A549 (cell line): Measurements from ENCODE around the gene ZGPAT. TPM values are rescaled to one million over a fixed set of nuclear protein-coding genes. Genes with fewer than 3 reads are reported as not detected.
A peak's percentile ranks its signal among the peaks of the same experiment; 100 is the strongest.

Experiments
- ATAC-seq, 2 experiments: fragments of 200-7000 bp in 1 of 2; fragments of >200 bp in 1 of 2; cut with Nextera tagmentation in 1 of 2; cut with Tn5 transposase in 1 of 2; 3 replicates each; pipeline versions ENCODE4 v1.8.0 to v1.9.1; 2018 to 2020; ENCODE audit warnings: mild to moderate bottlenecking in 1 of 2, moderate library complexity in 1 of 2
- CTCF ChIA-PET: fragments of 300-600 bp; sonication (Branson Sonifier 250); formaldehyde crosslinking; extraction: SDS; loops from one replicate; lab custom pipeline; 2021; ENCODE audit warnings: antibody characterized with exemption, inconsistent platforms; lab: Yijun Ruan, JAX
- POLR2A ChIA-PET: fragments of 350-600 bp; formaldehyde crosslinking; extraction: SDS; loops from one replicate; lab custom pipeline; 2021; ENCODE audit warnings: antibody characterized with exemption, inconsistent platforms; lab: Yijun Ruan, JAX
- DNase-seq, 2 experiments: peaks; one replicate each; pipeline versions ENCODE4 v3.0.0 to v3.0.0-alpha.2; 2011 to 2016; ENCODE audit warnings: low read depth in 1 of 2, low spot score in 1 of 2
- FAIRE-seq: peaks from 2 replicates; lab custom pipeline; 2011; peaks lifted over from hg19 to GRCh38; lab: Jason Lieb, UNC
- H3K27ac ChIP-seq, 2 experiments: fragments of >200 bp; sonication (Bioruptor Twin); formaldehyde crosslinking; 3 replicates each; pipeline ENCODE4 v1.5.1; 2016 to 2017
- H3K4me1 ChIP-seq: fragments of >200 bp; sonication (Bioruptor Twin); formaldehyde crosslinking; 3 replicates; pipeline ENCODE4 v1.6.1; 2016
- H3K4me2 ChIP-seq: fragments of >200 bp; sonication (Bioruptor Twin); formaldehyde crosslinking; 3 replicates; pipeline ENCODE4 v1.6.1; 2016
- H3K4me3 ChIP-seq: fragments of >200 bp; sonication (Bioruptor Twin); formaldehyde crosslinking; 3 replicates; pipeline ENCODE4 v1.5.1; 2016
- H3K9me3 ChIP-seq: fragments of >200 bp; sonication (Bioruptor Twin); formaldehyde crosslinking; 3 replicates; pipeline ENCODE4 v1.6.1; 2016
- CBX2 ChIP-seq: fragments of 200-600 bp; sonication (generic); IDR thresholded peaks from 2 replicates; pipeline ENCODE4 v1.6.1; 2016; ENCODE audit warnings: low read depth, mild to moderate bottlenecking, borderline replicate concordance
- CHD4 ChIP-seq: fragments of 200-600 bp; sonication (generic); IDR thresholded peaks from 2 replicates; pipeline ENCODE4 v1.6.1; 2016; ENCODE audit warnings: antibody characterized with exemption, mild to moderate bottlenecking, borderline replicate concordance
- EHMT2 ChIP-seq: fragments of 200-600 bp; sonication (generic); IDR thresholded peaks from 2 replicates; pipeline ENCODE4 v1.6.1; 2016; ENCODE audit warnings: antibody characterized with exemption, low read depth, mild to moderate bottlenecking, moderate library complexity
- ELK1 ChIP-seq: fragments of 150-350 bp; IDR thresholded peaks from 2 replicates; pipeline ENCODE4 v1.6.1; 2014; ENCODE audit warnings: low read depth, mild to moderate bottlenecking, low read length
- FOSB ChIP-seq: fragments of 250-450 bp; sonication (Bioruptor Pico); IDR thresholded peaks from 2 replicates; pipeline ENCODE4 v1.5.0; 2020; ENCODE audit warnings: mild to moderate bottlenecking, moderate library complexity
- GATA3 ChIP-seq: IDR thresholded peaks from 2 replicates; pipeline ENCODE4 v1.6.1; 2012; ENCODE audit warnings: borderline replicate concordance
- HOXA7 ChIP-seq: fragments of 250-450 bp; sonication (Bioruptor Pico); IDR thresholded peaks from 2 replicates; pipeline ENCODE4 v1.5.0; 2020; ENCODE audit warnings: mild to moderate bottlenecking, moderate library complexity
- HOXB13 ChIP-seq: fragments of 250-450 bp; sonication (Bioruptor Pico); IDR thresholded peaks from 2 replicates; pipeline ENCODE4 v1.5.0; 2020; ENCODE audit warnings: low read depth, mild to moderate bottlenecking, moderate library complexity
- JUN ChIP-seq, 2 experiments: fragments of >200 bp; sonication (Bioruptor Twin); formaldehyde crosslinking; IDR thresholded peaks; 2 replicates in 1 of 2; 3 replicates in 1 of 2; pipeline ENCODE4 v1.6.1; 2016 to 2017
- JUNB ChIP-seq: fragments of >200 bp; sonication (Bioruptor Twin); formaldehyde crosslinking; IDR thresholded peaks from 2 replicates; pipeline ENCODE4 v1.6.1; 2016
- KDM1A ChIP-seq: fragments of 200-600 bp; sonication (generic); IDR thresholded peaks from 2 replicates; pipeline ENCODE4 v1.6.1; 2016; ENCODE audit warnings: low read depth, mild to moderate bottlenecking
- MYC ChIP-seq: IDR thresholded peaks from 2 replicates; pipeline ENCODE4 v1.6.1; 2012; ENCODE audit warnings: mild to moderate bottlenecking, inconsistent platforms, low read length, improper control_type of control experiment, borderline replicate concordance
- NFE2L2 ChIP-seq: fragments of 150-350 bp; conservative IDR thresholded peaks from 2 replicates; pipeline ENCODE4 v1.6.1; 2014; ENCODE audit warnings: low read length
- NPAS2 ChIP-seq: fragments of 250-450 bp; sonication (Bioruptor Pico); IDR thresholded peaks from 2 replicates; pipeline ENCODE4 v1.8.0; 2022; ENCODE audit warnings: mild to moderate bottlenecking, moderate library complexity, borderline replicate concordance
- RAD21 ChIP-seq, 2 experiments: fragments of >200 bp in 1 of 2; sonication (Bioruptor Twin) in 1 of 2; formaldehyde crosslinking in 1 of 2; IDR thresholded peaks in 1 of 2; conservative IDR thresholded peaks in 1 of 2; 2 replicates in 1 of 2; 3 replicates in 1 of 2; pipeline ENCODE4 v1.6.1; 2012 to 2018; ENCODE audit warnings: inconsistent platforms in 1 of 2
- RFX5 ChIP-seq: fragments of 450-650 bp; IDR thresholded peaks from 2 replicates; pipeline ENCODE4 v1.7.1; 2014; ENCODE audit warnings: antibody characterized with exemption, mild to moderate bottlenecking, moderate library complexity
- TFCP2L1 ChIP-seq: fragments of 250-450 bp; sonication (Bioruptor Pico); IDR thresholded peaks from 2 replicates; pipeline ENCODE4 v1.5.0; 2021; ENCODE audit warnings: mild to moderate bottlenecking
- USF2 ChIP-seq: fragments of 450-650 bp; IDR thresholded peaks from 2 replicates; pipeline ENCODE4 v1.6.1; 2014; ENCODE audit warnings: antibody characterized with exemption
- ZC3H11A ChIP-seq: fragments of 450-650 bp; IDR thresholded peaks from 2 replicates; pipeline ENCODE4 v1.6.1; 2014; ENCODE audit warnings: antibody characterized with exemption, mild to moderate bottlenecking
- ZFP36 ChIP-seq: fragments of 450-650 bp; IDR thresholded peaks from 2 replicates; pipeline ENCODE4 v1.6.1; 2014; ENCODE audit warnings: borderline replicate concordance; ENCODE audit not compliant: partially characterized antibody
- ZSCAN20 ChIP-seq: fragments of 250-450 bp; sonication (Bioruptor Pico); IDR thresholded peaks from 2 replicates; pipeline ENCODE4 v1.8.0; 2022; ENCODE audit warnings: mild to moderate bottlenecking, moderate library complexity
- WGBS: methylation state at CpG from one replicate; pipeline ENCODE4 v1.1.6; 2017; ENCODE audit errors: missing lambda C conversion rate; 5-methylcytosine and 5-hydroxymethylcytosine counted together
- polyA plus RNA-seq, 4 experiments: library from polyadenylated mRNA; depleted of rRNA in 3 of 4; stranded (reverse); fragments of >200 nt; fragmentation: RNase III in 1 of 4; extraction: RNeasy Plus Mini Kit Qiagen cat#74134 plus additional on column Dnase treatment in 1 of 4; gene quantifications; 2 replicates in 3 of 4; 3 replicates in 1 of 4; pipeline ENCODE4 v1.2.3, GENCODE V29; 2011 to 2017
- TF ChIP-seq, protein P1 (sequence below): fragments of 200-600 bp; sonication (generic); IDR thresholded peaks from 2 replicates; pipeline ENCODE4 v1.6.1; 2016; ENCODE audit warnings: antibody characterized with exemption, mild to moderate bottlenecking, moderate library complexity
- TF ChIP-seq, protein P2 (sequence below): fragments of 250-450 bp; sonication (Bioruptor Pico); IDR thresholded peaks from 2 replicates; pipeline ENCODE4 v1.5.0; 2020; ENCODE audit warnings: low read depth, mild to moderate bottlenecking, moderate library complexity

Gene ZGPAT
- polyA plus RNA-seq, 2 of the 4 experiments (the other 2 are of a cell fraction): 9.5 to 23.9 TPM

GRCh38 chr20:63765902-63766301 lies 58.1 kb downstream of the ZGPAT start:
- DNase-seq (no peak), ATAC-seq (no peak), FAIRE-seq (no peak)
- Histone ChIP-seq H3K4me1 (no peaks in the 10 kb centered on the region), H3K27ac (no peak overlapping the region), H3K4me3 (no peak overlapping the region), H3K9me3 (no peaks in the 10 kb centered on the region), H3K4me2 (no peak overlapping the region)
- TF ChIP-seq, protein P1, sequence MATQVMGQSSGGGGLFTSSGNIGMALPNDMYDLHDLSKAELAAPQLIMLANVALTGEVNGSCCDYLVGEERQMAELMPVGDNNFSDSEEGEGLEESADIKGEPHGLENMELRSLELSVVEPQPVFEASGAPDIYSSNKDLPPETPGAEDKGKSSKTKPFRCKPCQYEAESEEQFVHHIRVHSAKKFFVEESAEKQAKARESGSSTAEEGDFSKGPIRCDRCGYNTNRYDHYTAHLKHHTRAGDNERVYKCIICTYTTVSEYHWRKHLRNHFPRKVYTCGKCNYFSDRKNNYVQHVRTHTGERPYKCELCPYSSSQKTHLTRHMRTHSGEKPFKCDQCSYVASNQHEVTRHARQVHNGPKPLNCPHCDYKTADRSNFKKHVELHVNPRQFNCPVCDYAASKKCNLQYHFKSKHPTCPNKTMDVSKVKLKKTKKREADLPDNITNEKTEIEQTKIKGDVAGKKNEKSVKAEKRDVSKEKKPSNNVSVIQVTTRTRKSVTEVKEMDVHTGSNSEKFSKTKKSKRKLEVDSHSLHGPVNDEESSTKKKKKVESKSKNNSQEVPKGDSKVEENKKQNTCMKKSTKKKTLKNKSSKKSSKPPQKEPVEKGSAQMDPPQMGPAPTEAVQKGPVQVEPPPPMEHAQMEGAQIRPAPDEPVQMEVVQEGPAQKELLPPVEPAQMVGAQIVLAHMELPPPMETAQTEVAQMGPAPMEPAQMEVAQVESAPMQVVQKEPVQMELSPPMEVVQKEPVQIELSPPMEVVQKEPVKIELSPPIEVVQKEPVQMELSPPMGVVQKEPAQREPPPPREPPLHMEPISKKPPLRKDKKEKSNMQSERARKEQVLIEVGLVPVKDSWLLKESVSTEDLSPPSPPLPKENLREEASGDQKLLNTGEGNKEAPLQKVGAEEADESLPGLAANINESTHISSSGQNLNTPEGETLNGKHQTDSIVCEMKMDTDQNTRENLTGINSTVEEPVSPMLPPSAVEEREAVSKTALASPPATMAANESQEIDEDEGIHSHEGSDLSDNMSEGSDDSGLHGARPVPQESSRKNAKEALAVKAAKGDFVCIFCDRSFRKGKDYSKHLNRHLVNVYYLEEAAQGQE: no peak
- TF ChIP-seq CHD4 (no peak), EHMT2 (no peak), ZSCAN20 (CRISPR knock-in tag) (no peak), ZFP36 (no peak), GATA3 (no peak)
- ChIA-PET CTCF (interaction anchor here (1.0 to 1.8 kb wide), 3 partner anchors 10 to 19 kb away, joined by 3 to 5 read pairs (median 5); no protein-coding TSS in a partner anchor), POLR2A (no interaction called here)
- WGBS: 86% methylated on average over 7 of the region's 7 CpGs

DNA sequence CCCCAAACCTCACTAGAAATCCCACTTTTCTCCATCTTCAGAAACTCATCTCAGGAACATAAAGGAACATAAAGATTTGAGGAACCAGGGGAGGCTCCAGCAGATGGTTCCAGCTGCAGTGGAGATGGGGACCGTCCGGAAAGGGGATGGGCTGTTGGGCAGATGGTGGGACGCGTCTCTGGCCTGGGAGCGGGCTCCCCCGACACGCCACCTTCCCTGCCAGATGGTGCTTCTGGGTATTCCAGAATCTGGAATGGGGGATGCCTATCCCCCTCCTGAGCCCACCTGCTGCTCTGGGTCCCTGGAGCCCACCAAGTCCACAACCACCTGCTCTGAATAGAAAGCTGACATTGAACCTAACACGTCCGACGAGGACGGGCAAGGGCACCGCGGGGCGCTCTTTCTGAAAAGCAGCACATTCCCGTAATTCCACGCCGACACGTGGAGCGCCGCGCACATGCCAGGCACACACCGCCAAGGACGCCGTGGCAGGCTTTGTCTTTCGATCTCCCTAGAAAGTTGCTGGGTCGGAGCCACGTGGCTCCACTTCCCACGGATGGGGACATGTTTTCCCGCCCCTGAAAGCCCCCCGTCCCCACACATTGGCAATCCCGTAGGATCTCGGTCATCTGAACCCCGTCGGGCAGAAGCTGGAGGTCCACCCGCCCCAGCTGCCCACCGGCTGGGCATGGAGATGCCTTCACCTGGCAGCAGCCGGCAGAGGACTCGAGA lies 59.0 kb downstream of the ZGPAT start:
- no peak overlapping the region for H3K4me2 ChIP-seq
- DNase-seq (no peak), ATAC-seq (no peak), FAIRE-seq (no peak)
- ChIA-PET POLR2A (no interaction called here), CTCF (interaction anchor here (0.7 to 1.8 kb wide), 7 partner anchors 9 to 207 kb away, joined by 3 to 7 read pairs (median 3); no protein-coding TSS in a partner anchor)
- WGBS: 82% methylated on average over 34 of the region's 38 CpGs
- H3K4me3 ChIP-seq: no peak overlapping the region
- H3K4me1 ChIP-seq: no peaks in the 10 kb centered on the region
- H3K27ac ChIP-seq: no peak overlapping the region
- H3K9me3 ChIP-seq: no peaks in the 10 kb centered on the region
- TF ChIP-seq, protein P2, sequence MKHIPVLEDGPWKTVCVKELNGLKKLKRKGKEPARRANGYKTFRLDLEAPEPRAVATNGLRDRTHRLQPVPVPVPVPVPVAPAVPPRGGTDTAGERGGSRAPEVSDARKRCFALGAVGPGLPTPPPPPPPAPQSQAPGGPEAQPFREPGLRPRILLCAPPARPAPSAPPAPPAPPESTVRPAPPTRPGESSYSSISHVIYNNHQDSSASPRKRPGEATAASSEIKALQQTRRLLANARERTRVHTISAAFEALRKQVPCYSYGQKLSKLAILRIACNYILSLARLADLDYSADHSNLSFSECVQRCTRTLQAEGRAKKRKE: no peak
- no peak for TF ChIP-seq NPAS2
- no peak for TF ChIP-seq CBX2

- H3K4me3 ChIP-seq: no peak overlapping the region
- no peaks in the 10 kb centered on the region for H3K9me3 ChIP-seq
- ATAC-seq (peak in 1 of 2 experiments; percentile 25; a peak in 2 of 6 replicates), FAIRE-seq (no peak)
- H3K4me1 ChIP-seq: no peaks in the 10 kb centered on the region
- ChIA-PET POLR2A (no interaction called here), CTCF (interaction anchor here (0.7 to 1.5 kb wide), 5 partner anchors 9 to 206 kb away, joined by 3 to 7 read pairs (median 3); no protein-coding TSS in a partner anchor)
- WGBS: 81% methylated on average over 18 of the region's 18 CpGs
- no peak overlapping the region for H3K4me2 ChIP-seq
- no peak overlapping the region for H3K27ac ChIP-seq
- TF ChIP-seq NFE2L2 (no peak), RFX5 (no peak), CHD4 (no peak), NPAS2 (no peak), HOXA7 (CRISPR knock-in tag) (no peak), JUN (IDR thresholded peaks at IDR 0.05) (no peak), FOSB (CRISPR knock-in tag) (no peak), HOXB13 (CRISPR knock-in tag) (no peak), ELK1 (no peak), USF2 (no peak), MYC (no peak), RAD21 (conservative IDR thresholded peaks at IDR 0.05 in 1 of 2, IDR thresholded peaks at IDR 0.05 in 1 of 2) (no peak), KDM1A (no peak), GATA3 (no peak), ZC3H11A (no peak), CBX2 (no peak), JUNB (no peak), TFCP2L1 (CRISPR knock-in tag) (no peak)
- TF ChIP-seq, all 56 proteins: peak for 0
- no peak for DNase-seq
Measured at GRCh38 chr20:63767456-63767855, 59.6 kb downstream of the ZGPAT start.
